Body of pancreas (tissue), 4 donors: Measurements from ENCODE around the gene OSBPL5. TPM values are rescaled to one million over a fixed set of nuclear protein-coding genes. Genes with fewer than 3 reads are reported as not detected.

ENCODE experiments used
- ATAC-seq: fragments of 150-250 bp; one replicate; pipeline ENCODE4 v1.9.1; 2016
- DNase-seq, 4 donors: peaks; one replicate each; pipeline ENCODE4 v3.0.0-alpha.2; 2019
- H3K27ac ChIP-seq, 4 donors: fragments of 200-600 bp; sonication (generic); 1 replicate in 3 of 4; 2 replicates in 1 of 4; pipeline versions ENCODE4 v1.5.1 to v1.6.1; 2016 to 2019; ENCODE audit warnings: mild to moderate bottlenecking in 1 of 4, mixed read lengths in 1 of 4, moderate library complexity in 1 of 4
- H3K27me3 ChIP-seq, 2 donors: fragments of 200-600 bp; sonication (generic); one replicate each; pipeline ENCODE4 v1.6.0; 2016; ENCODE audit warnings: mild to moderate bottlenecking in 1 of 2
- H3K36me3 ChIP-seq, 2 donors: fragments of 200-600 bp; sonication (generic); replicated peaks in 1 of 2; 2 replicates each; pipeline ENCODE4 v1.5.1; 2016; ENCODE audit warnings: low read depth in 2 of 2; ENCODE audit not compliant: insufficient read depth in 1 of 2
- H3K4me1 ChIP-seq: fragments of 200-600 bp; sonication (generic); one replicate; pipeline ENCODE4 v1.6.0; 2016
- H3K4me3 ChIP-seq, 2 donors: fragments of 200-600 bp; sonication (generic); 1 replicate in 1 of 2; 2 replicates in 1 of 2; pipeline ENCODE4 v1.5.1; 2016 to 2019
- H3K9me3 ChIP-seq, 3 donors: fragments of 200-600 bp; sonication (generic); 1 replicate in 2 of 3; 2 replicates in 1 of 3; pipeline ENCODE4 v1.5.1; 2016
- CTCF ChIP-seq, 7 experiments: fragments of 450-650 bp in 4 of 7; fragments of 200-600 bp in 3 of 7; sonication (generic) in 3 of 7; IDR thresholded peaks; one replicate each; pipeline ENCODE4 v1.5.1; 2016 to 2019; ENCODE audit warnings: antibody characterized with exemption in 7 of 7
- POLR2A ChIP-seq, 3 donors: fragments of 450-650 bp; IDR thresholded peaks; one replicate each; pipeline ENCODE4 v1.6.1; 2016; ENCODE audit warnings: antibody characterized with exemption in 3 of 3, mild to moderate bottlenecking in 2 of 3
- WGBS, 2 donors: methylation state at CpG; one replicate each; pipeline ENCODE4 v1.1.5; 2017; 5-methylcytosine and 5-hydroxymethylcytosine counted together
- intact Hi-C: fragments of 100-400 bp; cut with DNase I; formaldehyde crosslinking; loops from one replicate; pipeline ENCODE4 v1.15.1; 2023
- total RNA-seq, 2 donors: library from RNA; depleted of rRNA; stranded (reverse); fragments of >200 nt; gene quantifications; one replicate each; pipeline ENCODE4 v1.1.0, GENCODE V29; 2016

OSBPL5 gene
- total RNA-seq, 2 donors from 2014 or later, result 22.3 to 62.0 TPM

- intact Hi-C loops, result no loop called here
- peak in 2 of 4 donors; percentile 4 to 11 for DNase-seq
Measured at GRCh38 chr11:3129591-3130268, 35.4 kb downstream of the OSBPL5 start.

GRCh38 chr11:3129181-3129590, 35.9 kb downstream of the OSBPL5 start:
- H3K27ac ChIP-seq, result no peak overlapping the region
- ATAC-seq, result no peak
- H3K9me3 ChIP-seq, result no peaks in the 10 kb centered on the region
- intact Hi-C loops, result no loop called here
- DNase-seq, result peak in 2 of 4 donors; percentile 2 to 10
- no peaks in the 10 kb centered on the region for H3K36me3 ChIP-seq
- no peak overlapping the region for H3K4me3 ChIP-seq
- H3K4me1 ChIP-seq, result peaks cover 13% of the 10 kb centered on the region
- WGBS, 2 donors, result 70 to 73% methylated on average over 5 to 8 of the region's 10 CpGs
- TF ChIP-seq POLR2A (IDR thresholded peaks at IDR 0.05), result no peak
- no peak for TF ChIP-seq CTCF (IDR thresholded peaks at IDR 0.05)
- H3K27me3 ChIP-seq, result no peaks in the 10 kb centered on the region

More at GRCh38 chr11:3129591-3130268, 35.4 kb downstream of the OSBPL5 start:
- Histone ChIP-seq H3K36me3 (no peaks in the 10 kb centered on the region), H3K4me1 (peaks cover 13% of the 10 kb centered on the region), H3K9me3 (no peaks in the 10 kb centered on the region), H3K4me3 (no peak overlapping the region), H3K27ac (no peak overlapping the region), H3K27me3 (no peaks in the 10 kb centered on the region)
- no peak for TF ChIP-seq CTCF (IDR thresholded peaks at IDR 0.05)
- TF ChIP-seq POLR2A (IDR thresholded peaks at IDR 0.05), result no peak
- 79 to 82% methylated on average over 19 to 21 of the region's 21 CpGs for WGBS, 2 donors
- no peak for ATAC-seq

GRCh38 chr11:3128356-3129180, 36.5 kb downstream of the OSBPL5 start:
- 89 to 94% methylated on average over 5 to 13 of the region's 19 CpGs for WGBS, 2 donors
- intact Hi-C loops, result no loop called here
- no peak for ATAC-seq
- H3K4me3 ChIP-seq, result no peak overlapping the region
- H3K36me3 ChIP-seq, result no peaks in the 10 kb centered on the region
- H3K9me3 ChIP-seq, result no peaks in the 10 kb centered on the region
- no peaks in the 10 kb centered on the region for H3K27me3 ChIP-seq
- DNase-seq, result peak in 2 of 4 donors; percentile 3 to 9
- no peak for TF ChIP-seq POLR2A (IDR thresholded peaks at IDR 0.05)
- TF ChIP-seq CTCF (IDR thresholded peaks at IDR 0.05), result no peak
- H3K4me1 ChIP-seq, result peaks cover 13% of the 10 kb centered on the region
- H3K27ac ChIP-seq, result no peak overlapping the region

GRCh38 chr11:3127706-3128355, 37.3 kb downstream of the OSBPL5 start:
- Histone ChIP-seq H3K9me3 (no peaks in the 10 kb centered on the region), H3K4me3 (no peak overlapping the region), H3K27ac (no peak overlapping the region), H3K36me3 (no peaks in the 10 kb centered on the region), H3K27me3 (no peaks in the 10 kb centered on the region), H3K4me1 (peaks cover 13% of the 10 kb centered on the region)
- TF ChIP-seq CTCF (IDR thresholded peaks at IDR 0.05), result no peak
- TF ChIP-seq POLR2A (IDR thresholded peaks at IDR 0.05), result no peak
- 60 to 73% methylated on average over 3 to 16 of the region's 16 CpGs for WGBS, 2 donors
- no peak for ATAC-seq
- DNase-seq, result peak in 2 of 4 donors; percentile 4 to 10
- intact Hi-C loops, result no loop called here
